K562 (cell line): ENCODE data around the gene RLN1.

Experiments used
- JUNB ChIP-seq: fragments of 450-650 bp; formaldehyde crosslinking; conservative IDR thresholded peaks from 2 replicates; pipeline ENCODE4 v1.4.0; 2020; ENCODE audit warnings: mild to moderate bottlenecking
- MEIS2 ChIP-seq: fragments of 450-650 bp; IDR thresholded peaks from 2 replicates; pipeline ENCODE4 v1.6.1; 2014; ENCODE audit warnings: mild to moderate bottlenecking; ENCODE audit not compliant: partially characterized antibody
- MYC ChIP-seq, 2 experiments: fragments of 250-450 bp in 1 of 2; sonication (Bioruptor Pico) in 1 of 2; IDR thresholded peaks; 2 replicates each; pipeline versions ENCODE4 v1.5.1 to v1.6.1; 2012 to 2021; ENCODE audit warnings: low read depth in 2 of 2, borderline replicate concordance in 1 of 2, improper control_type of control experiment in 1 of 2, low read length in 1 of 2, mild to moderate bottlenecking in 1 of 2, moderate library complexity in 1 of 2
- POLR2G ChIP-seq: fragments of 200-400 bp; formaldehyde crosslinking; IDR thresholded peaks from 2 replicates; pipeline ENCODE4 v1.6.1; 2017; ENCODE audit warnings: low read depth, mild to moderate bottlenecking, antibody characterized with exemption, low read length, moderate library complexity
- SMC3 ChIP-seq: conservative IDR thresholded peaks from 2 replicates; pipeline ENCODE4 v1.6.1; 2011; ENCODE audit warnings: low read depth, low read length, improper control_type of control experiment; ENCODE audit not compliant: insufficient read depth
- TGIF2 ChIP-seq: sonication (generic); formaldehyde crosslinking; IDR thresholded peaks from 2 replicates; pipeline ENCODE4 v1.8.1; 2022; ENCODE audit warnings: mild to moderate bottlenecking, missing genetic modification reagents, moderate library complexity
- TF ChIP-seq, protein P1 (sequence below), 3 experiments: IDR thresholded peaks in 2 of 3; conservative IDR thresholded peaks in 1 of 3; 2 replicates each; pipeline ENCODE4 v1.5.1; 2011 to 2012; ENCODE audit warnings: low read length in 3 of 3, mild to moderate bottlenecking in 3 of 3, control low read depth in 2 of 3, improper control_type of control experiment in 1 of 3, inconsistent platforms in 1 of 3, low read depth in 1 of 3, mixed read lengths in 1 of 3, moderate library complexity in 1 of 3; ENCODE audit not compliant: insufficient read depth in 2 of 3
- TF ChIP-seq, protein P2 (sequence below): fragments of 450-650 bp; conservative IDR thresholded peaks from 2 replicates; pipeline ENCODE4 v1.6.1; 2016; ENCODE audit warnings: missing genetic modification characterization, low read depth, mild to moderate bottlenecking, control low read depth, missing compliant biosample characterization

DNA sequence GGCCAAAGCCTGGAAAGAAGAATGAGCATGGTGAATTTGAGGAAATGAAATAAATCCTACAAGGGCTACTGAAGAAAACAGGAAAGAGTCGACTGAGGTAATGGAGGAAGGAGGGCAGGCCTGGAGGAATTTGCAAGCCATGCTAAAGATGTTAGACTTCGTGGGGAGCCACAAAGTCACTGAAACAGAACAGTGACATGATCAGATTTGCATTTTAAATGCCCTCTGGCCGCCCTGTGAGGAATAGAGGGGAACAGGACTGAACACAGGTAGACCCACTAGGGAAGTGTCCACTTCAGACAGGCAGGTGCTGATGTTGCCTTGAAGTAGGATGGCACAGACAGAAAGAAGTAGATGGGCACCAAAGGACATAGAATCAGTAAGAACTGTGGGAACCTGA is 42.8 kb upstream of the RLN1 start:
- TF ChIP-seq MYC (IDR thresholded peaks at IDR 0.05; ENCODE audit: low read depth, low read length), result no peak
- no peak for TF ChIP-seq MYC (CRISPR knock-in tag; IDR thresholded peaks at IDR 0.05; ENCODE audit: borderline replicate concordance, low read depth)
- TF ChIP-seq MEIS2, result no peak
- TF ChIP-seq, protein P1, sequence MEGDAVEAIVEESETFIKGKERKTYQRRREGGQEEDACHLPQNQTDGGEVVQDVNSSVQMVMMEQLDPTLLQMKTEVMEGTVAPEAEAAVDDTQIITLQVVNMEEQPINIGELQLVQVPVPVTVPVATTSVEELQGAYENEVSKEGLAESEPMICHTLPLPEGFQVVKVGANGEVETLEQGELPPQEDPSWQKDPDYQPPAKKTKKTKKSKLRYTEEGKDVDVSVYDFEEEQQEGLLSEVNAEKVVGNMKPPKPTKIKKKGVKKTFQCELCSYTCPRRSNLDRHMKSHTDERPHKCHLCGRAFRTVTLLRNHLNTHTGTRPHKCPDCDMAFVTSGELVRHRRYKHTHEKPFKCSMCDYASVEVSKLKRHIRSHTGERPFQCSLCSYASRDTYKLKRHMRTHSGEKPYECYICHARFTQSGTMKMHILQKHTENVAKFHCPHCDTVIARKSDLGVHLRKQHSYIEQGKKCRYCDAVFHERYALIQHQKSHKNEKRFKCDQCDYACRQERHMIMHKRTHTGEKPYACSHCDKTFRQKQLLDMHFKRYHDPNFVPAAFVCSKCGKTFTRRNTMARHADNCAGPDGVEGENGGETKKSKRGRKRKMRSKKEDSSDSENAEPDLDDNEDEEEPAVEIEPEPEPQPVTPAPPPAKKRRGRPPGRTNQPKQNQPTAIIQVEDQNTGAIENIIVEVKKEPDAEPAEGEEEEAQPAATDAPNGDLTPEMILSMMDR (IDR thresholded peaks at IDR 0.05 in 2 of 3, conservative IDR thresholded peaks at IDR 0.05 in 1 of 3; ENCODE audit: insufficient read depth in 2 of 3, low read depth in 1 of 3, low read length in 3 of 3), result no peak
- no peak for TF ChIP-seq POLR2G
- TF ChIP-seq, protein P2, sequence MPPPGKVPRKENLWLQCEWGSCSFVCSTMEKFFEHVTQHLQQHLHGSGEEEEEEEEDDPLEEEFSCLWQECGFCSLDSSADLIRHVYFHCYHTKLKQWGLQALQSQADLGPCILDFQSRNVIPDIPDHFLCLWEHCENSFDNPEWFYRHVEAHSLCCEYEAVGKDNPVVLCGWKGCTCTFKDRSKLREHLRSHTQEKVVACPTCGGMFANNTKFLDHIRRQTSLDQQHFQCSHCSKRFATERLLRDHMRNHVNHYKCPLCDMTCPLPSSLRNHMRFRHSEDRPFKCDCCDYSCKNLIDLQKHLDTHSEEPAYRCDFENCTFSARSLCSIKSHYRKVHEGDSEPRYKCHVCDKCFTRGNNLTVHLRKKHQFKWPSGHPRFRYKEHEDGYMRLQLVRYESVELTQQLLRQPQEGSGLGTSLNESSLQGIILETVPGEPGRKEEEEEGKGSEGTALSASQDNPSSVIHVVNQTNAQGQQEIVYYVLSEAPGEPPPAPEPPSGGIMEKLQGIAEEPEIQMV, result no peak
- no peak for TF ChIP-seq SMC3
- TF ChIP-seq TGIF2 (CRISPR knock-in tag), result no peak
- TF ChIP-seq JUNB (CRISPR knock-in tag), result no peak
